H7 (cell line): ENCODE measurements around the gene TDP1. TPM values are rescaled to one million over a fixed set of nuclear protein-coding genes. Genes with fewer than 3 reads are reported as not detected.

ENCODE experiments used
- DNase-seq: peaks from one replicate; pipeline ENCODE4 v3.0.0; 2012
- H3K27me3 ChIP-seq: 2 replicates; pipeline ENCODE4 v1.6.0; 2011; ENCODE audit warnings: mild to moderate bottlenecking, low read length; ENCODE audit not compliant: control insufficient read depth, insufficient read depth
- H3K36me3 ChIP-seq: replicated peaks from 2 replicates; pipeline ENCODE4 v1.5.1; 2011; ENCODE audit warnings: low read length; ENCODE audit not compliant: control insufficient read depth, insufficient read depth
- H3K4me3 ChIP-seq: 2 replicates; pipeline ENCODE4 v1.5.1; 2011; ENCODE audit warnings: low read depth, mild to moderate bottlenecking, control low read depth, low read length, moderate library complexity; ENCODE audit not compliant: insufficient read depth
- total RNA-seq: library from RNA; depleted of rRNA; stranded (reverse); fragments of >200 nt; shearing (Covaris generic); gene quantifications from 2 replicates; pipeline ENCODE4 v1.2.3, GENCODE V29; 2014; rRNA removed

The TDP1 gene
- 59.5 and 75.4 TPM in 2 replicates for total RNA-seq

GRCh38 chr14:89955745-89956660 is at the start of gene TDP1:
Gene TDP1 (plus strand): TSS chr14:89955927. CDS start chr14:89963115, 7,188 bp downstream.
- H3K36me3 ChIP-seq, result peaks cover 3% of the 10 kb centered on the region; the same call in 1 of the 2 replicates
- H3K27me3 ChIP-seq, result no peaks in the 10 kb centered on the region
- DNase-seq, result peak; percentile 97
- peak within 1 kb of the TSS; percentile 91 for H3K4me3 ChIP-seq

- Histone ChIP-seq H3K36me3 (no peaks in the 10 kb centered on the region), H3K27me3 (no peaks in the 10 kb centered on the region), H3K4me3 (no peak overlapping the region)
- no peak for DNase-seq
These were observed 49.7 kb upstream of the TDP1 start for GRCh38 chr14:89906000-89906399.

- Histone ChIP-seq H3K27me3 (no peaks in the 10 kb centered on the region), H3K36me3 (no peaks in the 10 kb centered on the region), H3K4me3 (no peak overlapping the region)
- no peak for DNase-seq
These were observed 48.1 kb upstream of the TDP1 start for GRCh38 chr14:89907655-89908054.

GRCh38 chr14:89908712-89909450 is 46.8 kb upstream of the TDP1 start:
- Histone ChIP-seq H3K27me3 (no peaks in the 10 kb centered on the region), H3K4me3 (no peak overlapping the region), H3K36me3 (no peaks in the 10 kb centered on the region)
- no peak for DNase-seq

- no peaks in the 10 kb centered on the region for H3K27me3 ChIP-seq
- no peak overlapping the region for H3K4me3 ChIP-seq
- DNase-seq, result no peak
- no peaks in the 10 kb centered on the region for H3K36me3 ChIP-seq
These were observed 46.1 kb upstream of the TDP1 start for GRCh38 chr14:89909586-89909985.

- no peak for DNase-seq
These were observed 45.1 kb upstream of the TDP1 start for GRCh38 chr14:89910691-89911009.

GRCh38 chr14:89911010-89911919 is 44.5 kb upstream of the TDP1 start:
- no peak for DNase-seq
- H3K4me3 ChIP-seq, result no peak overlapping the region

More at GRCh38 chr14:89910691-89911009, 45.1 kb upstream of the TDP1 start:
- Histone ChIP-seq H3K27me3 (no peaks in the 10 kb centered on the region), H3K36me3 (no peaks in the 10 kb centered on the region), H3K4me3 (no peak overlapping the region)

GRCh38 chr14:89912221-89912620 is 43.5 kb upstream of the TDP1 start:
- Histone ChIP-seq H3K27me3 (no peaks in the 10 kb centered on the region), H3K36me3 (no peaks in the 10 kb centered on the region), H3K4me3 (no peak overlapping the region)
- no peak for DNase-seq

More at GRCh38 chr14:89911010-89911919, 44.5 kb upstream of the TDP1 start:
- Histone ChIP-seq H3K36me3 (no peaks in the 10 kb centered on the region), H3K27me3 (no peaks in the 10 kb centered on the region)

GRCh38 chr14:89912667-89913211 is 43.0 kb upstream of the TDP1 start:
- DNase-seq, result no peak
- Histone ChIP-seq H3K36me3 (no peaks in the 10 kb centered on the region), H3K4me3 (no peak overlapping the region), H3K27me3 (no peaks in the 10 kb centered on the region)

GRCh38 chr14:89915114-89915878 is 40.4 kb upstream of the TDP1 start:
- Histone ChIP-seq H3K4me3 (no peak overlapping the region), H3K36me3 (no peaks in the 10 kb centered on the region), H3K27me3 (no peaks in the 10 kb centered on the region)
- DNase-seq, result peak; percentile 18

GRCh38 chr14:89918721-89919120 is 37.0 kb upstream of the TDP1 start:
- Histone ChIP-seq H3K36me3 (no peaks in the 10 kb centered on the region), H3K27me3 (no peaks in the 10 kb centered on the region), H3K4me3 (no peak overlapping the region)
- no peak for DNase-seq

GRCh38 chr14:89920056-89920455 is 35.7 kb upstream of the TDP1 start:
- Histone ChIP-seq H3K4me3 (no peak overlapping the region), H3K27me3 (no peaks in the 10 kb centered on the region), H3K36me3 (no peaks in the 10 kb centered on the region)
- DNase-seq, result no peak

GRCh38 chr14:89921346-89921745 is 34.4 kb upstream of the TDP1 start:
- Histone ChIP-seq H3K36me3 (no peaks in the 10 kb centered on the region), H3K4me3 (no peak overlapping the region), H3K27me3 (no peaks in the 10 kb centered on the region)
- DNase-seq, result no peak
